OCI-LY7 (cell line): Measurements from ENCODE around the gene HNRNPAB.

Experiments used
- EZH2phosphoT487 ChIP-seq: fragments of 200-600 bp; sonication (generic); IDR thresholded peaks from 2 replicates; pipeline ENCODE4 v1.6.1; 2018; ENCODE audit warnings: low read depth, borderline replicate concordance, mild to moderate bottlenecking, mixed run types, antibody characterized with exemption, low read length, moderate library complexity, mixed read lengths
- TF ChIP-seq, protein P1 (sequence below): fragments of 200-600 bp; sonication (generic); conservative IDR thresholded peaks from 2 replicates; pipeline ENCODE4 v1.5.1; 2014; ENCODE audit warnings: mild to moderate bottlenecking, antibody characterized with exemption, low read length, moderate library complexity, mixed read lengths

DNA sequence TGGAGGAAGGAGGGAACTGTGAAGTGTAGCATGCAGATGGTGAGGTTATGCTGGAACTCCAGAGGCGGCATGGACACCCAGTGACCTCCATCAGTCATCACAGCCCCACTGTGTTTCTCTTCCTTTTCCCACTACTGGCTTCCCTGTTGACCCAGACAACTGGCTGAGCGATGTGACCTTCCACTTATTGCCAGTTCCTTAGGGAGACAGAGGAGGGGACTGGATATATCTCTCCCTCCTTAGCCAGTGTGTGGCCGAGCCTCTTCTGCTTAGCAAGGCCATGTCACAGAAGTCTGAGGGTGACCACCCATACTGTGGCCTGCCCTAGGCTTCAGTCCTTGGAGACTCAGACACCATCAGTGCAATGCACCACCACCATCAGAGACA lies 31.2 kb downstream of the HNRNPAB start:
- TF ChIP-seq, protein P1, sequence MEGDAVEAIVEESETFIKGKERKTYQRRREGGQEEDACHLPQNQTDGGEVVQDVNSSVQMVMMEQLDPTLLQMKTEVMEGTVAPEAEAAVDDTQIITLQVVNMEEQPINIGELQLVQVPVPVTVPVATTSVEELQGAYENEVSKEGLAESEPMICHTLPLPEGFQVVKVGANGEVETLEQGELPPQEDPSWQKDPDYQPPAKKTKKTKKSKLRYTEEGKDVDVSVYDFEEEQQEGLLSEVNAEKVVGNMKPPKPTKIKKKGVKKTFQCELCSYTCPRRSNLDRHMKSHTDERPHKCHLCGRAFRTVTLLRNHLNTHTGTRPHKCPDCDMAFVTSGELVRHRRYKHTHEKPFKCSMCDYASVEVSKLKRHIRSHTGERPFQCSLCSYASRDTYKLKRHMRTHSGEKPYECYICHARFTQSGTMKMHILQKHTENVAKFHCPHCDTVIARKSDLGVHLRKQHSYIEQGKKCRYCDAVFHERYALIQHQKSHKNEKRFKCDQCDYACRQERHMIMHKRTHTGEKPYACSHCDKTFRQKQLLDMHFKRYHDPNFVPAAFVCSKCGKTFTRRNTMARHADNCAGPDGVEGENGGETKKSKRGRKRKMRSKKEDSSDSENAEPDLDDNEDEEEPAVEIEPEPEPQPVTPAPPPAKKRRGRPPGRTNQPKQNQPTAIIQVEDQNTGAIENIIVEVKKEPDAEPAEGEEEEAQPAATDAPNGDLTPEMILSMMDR = no peak
- TF ChIP-seq EZH2phosphoT487 = no peak
